ENCODE measurements around the gene KCNMA1.

The KCNMA1 gene

GRCh38 chr10:77269163-77269562 lies 368.4 kb downstream of the KCNMA1 start:
- H3K4me3 ChIP-seq (replicated peaks; ENCODE audit: low read depth, low read length): no peak overlapping the region
- TF ChIP-seq CTCF (IDR thresholded peaks at IDR 0.05; ENCODE audit: insufficient read depth, low read length, poor library complexity, severe bottlenecking): no peak
- DNase-seq (ENCODE audit: extremely low read depth, insufficient read length): no peak

GRCh38 chr10:77268721-77269120 lies 368.9 kb downstream of the KCNMA1 start:
- no peak for TF ChIP-seq CTCF (IDR thresholded peaks at IDR 0.05; ENCODE audit: insufficient read depth, low read length, poor library complexity, severe bottlenecking)
- H3K36me3 ChIP-seq (ENCODE audit: control insufficient read depth, insufficient read depth, low read length): no peaks in the 10 kb centered on the region
- no peak for DNase-seq (ENCODE audit: extremely low read depth, insufficient read length)
- H3K4me3 ChIP-seq (replicated peaks; ENCODE audit: low read depth, low read length): no peak overlapping the region
- no peaks in the 10 kb centered on the region; the same call in 1 of the 2 replicates for H3K27me3 ChIP-seq (replicated peaks; ENCODE audit: control insufficient read depth, insufficient read depth, low read length)

More at GRCh38 chr10:77269163-77269562, 368.4 kb downstream of the KCNMA1 start:
- Histone ChIP-seq H3K36me3 (ENCODE audit: control insufficient read depth, insufficient read depth, low read length) (no peaks in the 10 kb centered on the region), H3K27me3 (replicated peaks; ENCODE audit: control insufficient read depth, insufficient read depth, low read length) (no peaks in the 10 kb centered on the region; the same call in 1 of the 2 replicates)

GRCh38 chr10:77267703-77268675 lies 369.6 kb downstream of the KCNMA1 start:
- no peak for DNase-seq (ENCODE audit: extremely low read depth, insufficient read length)
- Histone ChIP-seq H3K27me3 (replicated peaks; ENCODE audit: control insufficient read depth, insufficient read depth, low read length) (no peaks in the 10 kb centered on the region; the same call in 1 of the 2 replicates), H3K36me3 (ENCODE audit: control insufficient read depth, insufficient read depth, low read length) (no peaks in the 10 kb centered on the region), H3K4me3 (replicated peaks; ENCODE audit: low read depth, low read length) (no peak overlapping the region)
- TF ChIP-seq CTCF (IDR thresholded peaks at IDR 0.05; ENCODE audit: insufficient read depth, low read length, poor library complexity, severe bottlenecking): no peak

GRCh38 chr10:77266242-77266641 lies 371.4 kb downstream of the KCNMA1 start:
- Histone ChIP-seq H3K4me3 (replicated peaks; ENCODE audit: low read depth, low read length) (no peak overlapping the region), H3K27me3 (replicated peaks; ENCODE audit: control insufficient read depth, insufficient read depth, low read length) (no peaks in the 10 kb centered on the region; the same call in 1 of the 2 replicates), H3K36me3 (ENCODE audit: control insufficient read depth, insufficient read depth, low read length) (no peaks in the 10 kb centered on the region)
- TF ChIP-seq CTCF (IDR thresholded peaks at IDR 0.05; ENCODE audit: insufficient read depth, low read length, poor library complexity, severe bottlenecking): no peak
- DNase-seq (ENCODE audit: extremely low read depth, insufficient read length): no peak

GRCh38 chr10:77264527-77264926 lies 373.1 kb downstream of the KCNMA1 start:
- Histone ChIP-seq H3K36me3 (ENCODE audit: control insufficient read depth, insufficient read depth, low read length) (no peaks in the 10 kb centered on the region), H3K4me3 (replicated peaks; ENCODE audit: low read depth, low read length) (no peak overlapping the region), H3K27me3 (replicated peaks; ENCODE audit: control insufficient read depth, insufficient read depth, low read length) (no peaks in the 10 kb centered on the region; the same call in 1 of the 2 replicates)
- no peak for TF ChIP-seq CTCF (IDR thresholded peaks at IDR 0.05; ENCODE audit: insufficient read depth, low read length, poor library complexity, severe bottlenecking)
- no peak for DNase-seq (ENCODE audit: extremely low read depth, insufficient read length)
